ENCODE measurements around the gene RHOF.

Gene RHOF

DNA sequence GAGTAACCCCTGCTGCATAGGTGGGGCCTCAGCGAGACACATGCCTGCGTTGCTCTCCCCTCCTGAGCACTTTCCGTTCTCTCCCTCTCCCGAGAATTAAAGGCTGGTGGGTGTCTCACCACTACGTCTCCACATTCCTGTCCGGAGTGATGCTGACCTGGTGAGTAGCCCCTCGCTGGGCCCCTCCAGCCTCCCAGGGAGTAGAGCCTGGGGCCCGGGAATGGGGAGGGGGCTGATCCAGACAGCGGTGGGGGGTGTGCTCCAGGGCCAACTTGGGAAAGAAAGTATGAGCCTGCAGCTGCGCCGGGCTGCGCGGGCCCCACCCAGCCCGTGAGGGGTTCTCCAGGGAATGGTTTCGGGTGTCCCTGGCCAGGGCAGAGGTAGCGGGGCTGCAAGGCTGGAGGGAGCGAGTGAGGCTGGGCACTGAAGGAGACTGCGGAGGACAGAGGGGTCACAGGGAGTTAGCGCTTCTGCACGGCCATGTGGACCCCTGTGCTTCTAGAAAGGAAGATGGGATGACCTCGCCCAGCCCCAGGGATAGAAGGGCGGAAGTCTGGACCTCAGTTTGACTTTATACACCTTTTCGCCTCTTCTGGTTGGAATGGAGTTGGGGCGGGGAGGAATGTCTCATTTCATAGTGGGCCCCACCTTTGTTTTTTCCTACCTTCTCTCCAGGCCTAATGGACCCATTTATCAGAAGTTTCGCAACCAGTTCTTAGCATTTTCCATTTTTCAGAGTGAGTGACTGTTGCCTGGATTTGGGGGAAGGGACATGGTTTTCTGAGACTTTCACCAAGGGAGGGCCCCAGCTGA, 22.5 kb downstream of the RHOF start:
- no peak overlapping the region for H3K27ac ChIP-seq (ENCODE audit: low read depth, low read length)
- no peaks in the 10 kb centered on the region for H3K27me3 ChIP-seq (ENCODE audit: low read length)
- no peak overlapping the region for H2AFZ ChIP-seq (ENCODE audit: low read depth, low read length, severe bottlenecking)
- no peaks in the 10 kb centered on the region for H3K36me3 ChIP-seq (ENCODE audit: low read length)
- H3K79me2 ChIP-seq (ENCODE audit: insufficient read depth, low read length): no peaks in the 10 kb centered on the region
- TF ChIP-seq EZH2phosphoT487 (conservative IDR thresholded peaks at IDR 0.05; ENCODE audit: low read length): no peak
- TF ChIP-seq, protein P1, sequence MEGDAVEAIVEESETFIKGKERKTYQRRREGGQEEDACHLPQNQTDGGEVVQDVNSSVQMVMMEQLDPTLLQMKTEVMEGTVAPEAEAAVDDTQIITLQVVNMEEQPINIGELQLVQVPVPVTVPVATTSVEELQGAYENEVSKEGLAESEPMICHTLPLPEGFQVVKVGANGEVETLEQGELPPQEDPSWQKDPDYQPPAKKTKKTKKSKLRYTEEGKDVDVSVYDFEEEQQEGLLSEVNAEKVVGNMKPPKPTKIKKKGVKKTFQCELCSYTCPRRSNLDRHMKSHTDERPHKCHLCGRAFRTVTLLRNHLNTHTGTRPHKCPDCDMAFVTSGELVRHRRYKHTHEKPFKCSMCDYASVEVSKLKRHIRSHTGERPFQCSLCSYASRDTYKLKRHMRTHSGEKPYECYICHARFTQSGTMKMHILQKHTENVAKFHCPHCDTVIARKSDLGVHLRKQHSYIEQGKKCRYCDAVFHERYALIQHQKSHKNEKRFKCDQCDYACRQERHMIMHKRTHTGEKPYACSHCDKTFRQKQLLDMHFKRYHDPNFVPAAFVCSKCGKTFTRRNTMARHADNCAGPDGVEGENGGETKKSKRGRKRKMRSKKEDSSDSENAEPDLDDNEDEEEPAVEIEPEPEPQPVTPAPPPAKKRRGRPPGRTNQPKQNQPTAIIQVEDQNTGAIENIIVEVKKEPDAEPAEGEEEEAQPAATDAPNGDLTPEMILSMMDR (IDR thresholded peaks at IDR 0.05; ENCODE audit: insufficient read depth, low read length, poor library complexity, severe bottlenecking): no peak
- H3K9me2 ChIP-seq (replicated peaks; ENCODE audit: insufficient read depth, low read length): no peaks in the 10 kb centered on the region
- no peaks in the 10 kb centered on the region for H3F3A ChIP-seq (ENCODE audit: insufficient read depth)
- no peak overlapping the region for H3K4me3 ChIP-seq (ENCODE audit: insufficient read depth, low read length, poor library complexity, severe bottlenecking)
- H4K20me1 ChIP-seq (ENCODE audit: low read depth, low read length): no peaks in the 10 kb centered on the region
- no peak overlapping the region for H3K4me2 ChIP-seq (ENCODE audit: low read depth, low read length, poor library complexity, severe bottlenecking)
- H3K9ac ChIP-seq (ENCODE audit: low read length): no peak overlapping the region
- no peaks in the 10 kb centered on the region for H3K9me3 ChIP-seq (ENCODE audit: insufficient read depth, low read length)

DNA sequence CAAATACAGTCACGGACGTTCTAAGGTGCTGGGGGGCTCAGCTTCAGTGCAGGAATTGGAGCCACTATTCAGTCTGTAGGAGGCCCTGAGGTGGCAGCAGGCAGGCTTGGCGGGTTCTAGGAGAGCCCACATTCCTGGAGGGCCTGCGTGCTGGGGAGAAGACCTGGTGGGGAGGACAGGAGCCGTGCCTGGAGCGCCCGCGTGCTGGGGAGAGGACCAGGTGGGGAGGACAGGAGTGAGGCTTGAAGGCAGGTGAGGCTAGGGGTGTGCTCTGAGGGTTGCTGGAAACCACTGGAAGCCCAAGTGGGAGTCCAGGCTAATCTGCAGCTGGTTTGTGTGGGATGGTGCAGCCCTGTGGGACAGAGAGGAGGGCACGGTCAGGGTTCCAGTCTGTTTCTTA, 23.1 kb downstream of the RHOF start:
- Histone ChIP-seq H3K4me3 (ENCODE audit: insufficient read depth, low read length, poor library complexity, severe bottlenecking) (no peak overlapping the region), H3K27ac (ENCODE audit: low read depth, low read length) (no peak overlapping the region), H3K9ac (ENCODE audit: low read length) (no peak overlapping the region), H3F3A (ENCODE audit: insufficient read depth) (no peaks in the 10 kb centered on the region), H3K36me3 (ENCODE audit: low read length) (no peaks in the 10 kb centered on the region), H4K20me1 (ENCODE audit: low read depth, low read length) (no peaks in the 10 kb centered on the region), H3K9me2 (replicated peaks; ENCODE audit: insufficient read depth, low read length) (no peaks in the 10 kb centered on the region), H2AFZ (ENCODE audit: low read depth, low read length, severe bottlenecking) (no peak overlapping the region), H3K79me2 (ENCODE audit: insufficient read depth, low read length) (no peaks in the 10 kb centered on the region), H3K9me3 (ENCODE audit: insufficient read depth, low read length) (no peaks in the 10 kb centered on the region), H3K27me3 (ENCODE audit: low read length) (no peaks in the 10 kb centered on the region), H3K4me2 (ENCODE audit: low read depth, low read length, poor library complexity, severe bottlenecking) (no peak overlapping the region)
- TF ChIP-seq EZH2phosphoT487 (conservative IDR thresholded peaks at IDR 0.05; ENCODE audit: low read length): no peak
- TF ChIP-seq, protein P1 (IDR thresholded peaks at IDR 0.05; ENCODE audit: insufficient read depth, low read length, poor library complexity, severe bottlenecking): no peak

DNA sequence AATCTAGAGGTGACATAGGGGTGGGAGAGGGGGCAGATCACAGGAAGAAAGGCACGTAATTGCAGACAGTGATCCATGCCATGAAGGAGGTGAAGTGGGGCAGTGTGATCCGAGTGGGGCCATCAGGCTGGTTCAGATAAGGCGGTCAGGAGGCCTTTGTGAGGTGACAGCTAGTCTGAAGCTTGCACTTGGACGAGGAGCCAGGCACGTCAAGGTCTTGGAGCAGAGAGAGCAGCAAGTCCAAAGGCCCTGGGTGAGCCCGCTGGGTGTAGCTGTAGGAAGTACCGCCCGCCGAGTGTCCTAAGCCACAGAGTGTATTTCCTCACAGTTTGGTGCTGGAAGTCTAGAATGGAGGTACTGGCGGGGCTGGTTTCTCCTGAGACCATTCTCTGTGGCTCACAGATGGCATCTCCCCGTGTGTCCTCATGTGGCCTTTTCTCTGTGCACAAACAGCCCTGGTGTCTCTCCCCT, 23.6 kb downstream of the RHOF start:
- Histone ChIP-seq H3K27me3 (ENCODE audit: low read length) (no peaks in the 10 kb centered on the region), H3K9me2 (replicated peaks; ENCODE audit: insufficient read depth, low read length) (no peaks in the 10 kb centered on the region), H3K4me3 (ENCODE audit: insufficient read depth, low read length, poor library complexity, severe bottlenecking) (no peak overlapping the region), H3K4me2 (ENCODE audit: low read depth, low read length, poor library complexity, severe bottlenecking) (no peak overlapping the region), H3K36me3 (ENCODE audit: low read length) (no peaks in the 10 kb centered on the region), H2AFZ (ENCODE audit: low read depth, low read length, severe bottlenecking) (no peak overlapping the region), H3K9ac (ENCODE audit: low read length) (no peak overlapping the region), H3K27ac (ENCODE audit: low read depth, low read length) (no peak overlapping the region), H4K20me1 (ENCODE audit: low read depth, low read length) (no peaks in the 10 kb centered on the region), H3K9me3 (ENCODE audit: insufficient read depth, low read length) (no peaks in the 10 kb centered on the region), H3F3A (ENCODE audit: insufficient read depth) (no peaks in the 10 kb centered on the region), H3K79me2 (ENCODE audit: insufficient read depth, low read length) (no peaks in the 10 kb centered on the region)
- no peak for TF ChIP-seq EZH2phosphoT487 (conservative IDR thresholded peaks at IDR 0.05; ENCODE audit: low read length)
- TF ChIP-seq, protein P1 (IDR thresholded peaks at IDR 0.05; ENCODE audit: insufficient read depth, low read length, poor library complexity, severe bottlenecking): no peak
